ENCODE results near the gene EXOC1. TPM values are rescaled to one million over a fixed set of nuclear protein-coding genes. Genes with fewer than 3 reads are reported as not detected.

Gene EXOC1
- total RNA-seq, 2 experiments from 2014 or later = 23.7 to 33.5 TPM

DNA sequence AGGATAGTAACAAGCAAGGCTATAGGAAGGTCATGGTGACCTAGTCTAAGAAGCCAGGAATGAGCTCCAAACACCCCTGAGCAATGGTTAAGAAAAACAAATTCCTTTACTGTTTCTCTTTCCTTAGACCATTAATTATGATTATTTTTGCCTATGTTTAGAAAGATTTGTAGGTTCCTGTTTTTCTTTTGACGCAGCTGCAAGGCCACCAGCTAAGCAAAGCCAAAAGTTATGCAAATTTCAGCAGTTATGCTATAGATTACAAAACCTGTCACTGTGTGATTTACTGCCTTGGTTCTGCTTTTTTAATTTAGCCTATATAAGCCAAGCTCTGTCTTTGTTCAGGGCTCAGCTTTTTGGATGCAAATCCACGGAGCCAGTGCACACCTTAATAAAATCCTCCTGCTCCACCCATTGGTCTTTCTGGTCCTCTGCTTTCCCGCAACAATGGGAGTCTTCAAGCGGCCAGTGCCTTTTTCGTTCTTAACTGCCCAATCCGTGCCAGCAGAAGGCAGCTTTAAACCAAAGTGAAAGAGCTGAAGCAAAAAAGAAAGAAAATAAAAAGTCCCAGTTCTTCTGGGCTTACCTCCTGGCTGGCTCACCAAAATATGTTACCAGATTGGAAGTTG, 93.9 kb downstream of the EXOC1 start:
- Histone ChIP-seq H3K9me2 (ENCODE audit: insufficient read depth, low read length) (no peaks in the 10 kb centered on the region), H3K9me3 (ENCODE audit: low read length) (no peaks in the 10 kb centered on the region), H3K4me1 (ENCODE audit: insufficient read depth, low read length, poor library complexity, severe bottlenecking) (peaks cover 53% of the 10 kb centered on the region), H3K4me2 (ENCODE audit: low read length) (peak overlapping the region; percentile 88), H4K20me1 (ENCODE audit: insufficient read depth, low read length) (no peaks in the 10 kb centered on the region), H3K36me3 (ENCODE audit: insufficient read depth, low read length) (peaks cover 11% of the 10 kb centered on the region), H2AFZ (ENCODE audit: low read length) (peak overlapping the region; percentile 65), H3K79me2 (ENCODE audit: insufficient read depth, low read depth, low read length) (peaks cover 32% of the 10 kb centered on the region), H3K4me3 (ENCODE audit: low read depth, low read length, poor library complexity, severe bottlenecking) (peak overlapping the region; percentile 82), H3K27ac (ENCODE audit: low read depth, low read length, poor library complexity, severe bottlenecking) (peak overlapping the region; percentile 95)
- TF ChIP-seq EZH2phosphoT487 (IDR thresholded peaks at IDR 0.05; ENCODE audit: borderline replicate concordance, low read depth, low read length) (no peak), CTCF (conservative IDR thresholded peaks at IDR 0.05; ENCODE audit: low read length) (0 out of 2 replicates have a peak, but pooled peaks have one; percentile 23)
- ChIA-PET CTCF (ENCODE audit: unreplicated experiment) (interaction anchor here (1.2 to 1.3 kb wide), 2 partner anchors 9 to 236 kb away, joined by 3 to 4 read pairs; no protein-coding TSS in a partner anchor), POLR2A (interaction anchor here (0.5 to 3.0 kb wide), 19 partner anchors 9 to 598 kb away, joined by 3 to 30 read pairs (median 4); partner anchors contain the start of genes AASDH and PAICS)
- peak; percentile 91 for DNase-seq (ENCODE audit: low spot score)
- no TSS peak for BruUV-seq (replicated peaks)
- intact Hi-C loops (cut with micrococcal nuclease; ENCODE audit: unreplicated experiment) = loop anchor here (5.0 kb wide), 2 partner anchors 400 to 960 kb away; partner anchors contain the start of genes CLOCK and REST

GRCh38 chr4:55947912-55948725, 94.7 kb downstream of the EXOC1 start:
- Histone ChIP-seq H3K36me3 (ENCODE audit: insufficient read depth, low read length) (peaks cover 18% of the 10 kb centered on the region), H4K20me1 (ENCODE audit: insufficient read depth, low read length) (no peaks in the 10 kb centered on the region), H3K27ac (ENCODE audit: low read depth, low read length, poor library complexity, severe bottlenecking) (peak overlapping the region; percentile 95), H3K9me3 (ENCODE audit: low read length) (no peaks in the 10 kb centered on the region), H3K79me2 (ENCODE audit: insufficient read depth, low read depth, low read length) (peaks cover 39% of the 10 kb centered on the region), H2AFZ (ENCODE audit: low read length) (peak overlapping the region; percentile 65), H3K4me1 (ENCODE audit: insufficient read depth, low read length, poor library complexity, severe bottlenecking) (peaks cover 53% of the 10 kb centered on the region), H3K4me3 (ENCODE audit: low read depth, low read length, poor library complexity, severe bottlenecking) (peak overlapping the region; percentile 82), H3K9me2 (ENCODE audit: insufficient read depth, low read length) (no peaks in the 10 kb centered on the region), H3K4me2 (ENCODE audit: low read length) (peak overlapping the region; percentile 88)
- POLR2A ChIA-PET = interaction anchor here (0.5 to 3.0 kb wide), 18 partner anchors 10 to 602 kb away, joined by 3 to 30 read pairs (median 4); partner anchors contain the start of genes AASDH, PAICS and SRD5A3
- no peak for TF ChIP-seq EZH2phosphoT487 (IDR thresholded peaks at IDR 0.05; ENCODE audit: borderline replicate concordance, low read depth, low read length)
- 0 out of 2 replicates have a peak, but pooled peaks have one; percentile 5 for TF ChIP-seq CTCF (conservative IDR thresholded peaks at IDR 0.05; ENCODE audit: low read length)
- no TSS peak for BruUV-seq (replicated peaks)
- CTCF ChIA-PET (ENCODE audit: unreplicated experiment) = interaction anchor here (1.1 to 1.3 kb wide), 3 partner anchors 9 to 236 kb away, joined by 3 to 5 read pairs (median 4); no protein-coding TSS in a partner anchor
- DNase-seq (ENCODE audit: low spot score) = peak; percentile 76
- intact Hi-C loops (cut with micrococcal nuclease; ENCODE audit: unreplicated experiment) = loop anchor here (1.0 to 5.0 kb wide), 7 partner anchors 95 to 959 kb away; partner anchors contain the start of genes AASDH, CLOCK, EXOC1 and PAICS
